ENCODE measurements around the gene FUT8. TPM values are rescaled to one million over a fixed set of nuclear protein-coding genes. Genes with fewer than 3 reads are reported as not detected.

Gene FUT8
- total RNA-seq, 1 donor from 2014 or later = 7.8 TPM

- H3K27me3 ChIP-seq (ENCODE audit: low read depth) = peaks cover 27% of the 10 kb centered on the region
- H3K9me3 ChIP-seq (replicated peaks) = no peaks in the 10 kb centered on the region
- no peak for DNase-seq
- TF ChIP-seq, protein P1, sequence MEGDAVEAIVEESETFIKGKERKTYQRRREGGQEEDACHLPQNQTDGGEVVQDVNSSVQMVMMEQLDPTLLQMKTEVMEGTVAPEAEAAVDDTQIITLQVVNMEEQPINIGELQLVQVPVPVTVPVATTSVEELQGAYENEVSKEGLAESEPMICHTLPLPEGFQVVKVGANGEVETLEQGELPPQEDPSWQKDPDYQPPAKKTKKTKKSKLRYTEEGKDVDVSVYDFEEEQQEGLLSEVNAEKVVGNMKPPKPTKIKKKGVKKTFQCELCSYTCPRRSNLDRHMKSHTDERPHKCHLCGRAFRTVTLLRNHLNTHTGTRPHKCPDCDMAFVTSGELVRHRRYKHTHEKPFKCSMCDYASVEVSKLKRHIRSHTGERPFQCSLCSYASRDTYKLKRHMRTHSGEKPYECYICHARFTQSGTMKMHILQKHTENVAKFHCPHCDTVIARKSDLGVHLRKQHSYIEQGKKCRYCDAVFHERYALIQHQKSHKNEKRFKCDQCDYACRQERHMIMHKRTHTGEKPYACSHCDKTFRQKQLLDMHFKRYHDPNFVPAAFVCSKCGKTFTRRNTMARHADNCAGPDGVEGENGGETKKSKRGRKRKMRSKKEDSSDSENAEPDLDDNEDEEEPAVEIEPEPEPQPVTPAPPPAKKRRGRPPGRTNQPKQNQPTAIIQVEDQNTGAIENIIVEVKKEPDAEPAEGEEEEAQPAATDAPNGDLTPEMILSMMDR (IDR thresholded peaks at IDR 0.05; ENCODE audit: borderline replicate concordance) = no peak
- no peaks in the 10 kb centered on the region for H3K4me1 ChIP-seq
- no peak overlapping the region for H3K27ac ChIP-seq (replicated peaks)
- H3K4me3 ChIP-seq = no peak overlapping the region
- no peaks in the 10 kb centered on the region for H3K36me3 ChIP-seq
- intact Hi-C loops (cut with micrococcal nuclease) = no loop called here
These were observed 374.9 kb downstream of the FUT8 start for GRCh38 chr14:65787461-65787860.

DNA sequence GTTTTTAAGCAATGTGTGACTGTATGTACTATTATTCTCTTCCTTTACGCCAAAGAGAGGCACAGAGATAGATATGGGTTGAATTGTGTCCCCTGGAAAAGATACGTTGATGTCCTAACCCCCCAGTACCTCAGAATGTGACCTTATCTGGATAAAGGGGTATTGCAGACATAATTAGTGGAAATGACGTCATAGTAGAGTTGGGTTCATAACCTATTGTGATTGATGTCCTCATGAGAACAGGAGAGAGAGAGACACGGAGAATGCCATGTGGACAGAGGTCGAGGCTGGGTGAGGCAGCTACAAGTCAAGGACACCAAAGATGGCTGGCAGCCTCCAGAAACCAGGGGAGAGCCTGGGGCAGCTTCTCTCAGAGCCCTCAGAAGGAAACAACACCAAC, 376.3 kb downstream of the FUT8 start:
- DNase-seq = no peak
- no peaks in the 10 kb centered on the region for H3K36me3 ChIP-seq
- no peak overlapping the region for H3K4me3 ChIP-seq
- H3K27ac ChIP-seq (replicated peaks) = no peak overlapping the region
- TF ChIP-seq, protein P1 (IDR thresholded peaks at IDR 0.05; ENCODE audit: borderline replicate concordance) = no peak
- intact Hi-C loops (cut with micrococcal nuclease) = no loop called here
- H3K4me1 ChIP-seq = no peaks in the 10 kb centered on the region
- peaks cover 40% of the 10 kb centered on the region for H3K27me3 ChIP-seq (ENCODE audit: low read depth)
- no peaks in the 10 kb centered on the region for H3K9me3 ChIP-seq (replicated peaks)

- intact Hi-C loops (cut with micrococcal nuclease) = no loop called here
- no peaks in the 10 kb centered on the region for H3K9me3 ChIP-seq (replicated peaks)
- H3K4me3 ChIP-seq = no peak overlapping the region
- H3K36me3 ChIP-seq = no peaks in the 10 kb centered on the region
- no peak for DNase-seq
- H3K27me3 ChIP-seq (ENCODE audit: low read depth) = peaks cover 43% of the 10 kb centered on the region
- H3K27ac ChIP-seq (replicated peaks) = no peak overlapping the region
- H3K4me1 ChIP-seq = no peaks in the 10 kb centered on the region
- TF ChIP-seq, protein P1 (IDR thresholded peaks at IDR 0.05; ENCODE audit: borderline replicate concordance) = no peak
These were observed 376.8 kb downstream of the FUT8 start for GRCh38 chr14:65789363-65789762.

DNA sequence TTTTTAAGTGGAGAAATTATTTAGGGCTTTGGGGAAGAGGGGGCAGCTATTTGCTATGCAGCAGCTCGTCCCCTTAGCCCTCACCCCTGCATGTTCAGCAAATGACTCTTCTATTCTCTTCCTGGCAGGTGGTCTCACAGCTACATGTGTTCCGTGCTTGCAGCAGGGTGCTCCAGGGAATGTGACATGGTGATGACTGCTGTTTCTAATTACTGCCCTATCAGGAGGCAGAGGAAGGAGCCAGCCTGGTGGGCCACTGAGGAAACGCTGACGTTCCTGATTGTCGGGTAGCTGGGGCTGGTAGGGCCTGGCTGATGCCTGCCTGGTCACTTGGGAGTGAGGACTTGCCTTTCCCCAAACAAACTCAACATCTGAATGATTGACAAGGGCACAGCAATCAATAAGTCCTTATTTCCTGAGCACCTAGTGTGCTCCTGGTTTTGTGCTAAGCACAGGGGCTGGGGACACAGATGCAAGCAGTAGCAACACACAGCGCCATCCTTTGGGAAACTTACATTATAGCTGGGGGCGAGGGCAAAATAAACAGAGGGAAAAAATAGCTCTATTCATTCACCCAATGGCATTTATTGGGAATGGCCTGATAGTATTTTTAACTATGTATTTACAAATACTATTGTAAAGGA, 377.8 kb downstream of the FUT8 start:
- Histone ChIP-seq H3K27me3 (ENCODE audit: low read depth) (peaks cover 49% of the 10 kb centered on the region), H3K4me1 (no peaks in the 10 kb centered on the region), H3K36me3 (no peaks in the 10 kb centered on the region), H3K4me3 (no peak overlapping the region), H3K9me3 (replicated peaks) (no peaks in the 10 kb centered on the region), H3K27ac (replicated peaks) (no peak overlapping the region)
- intact Hi-C loops (cut with micrococcal nuclease) = no loop called here
- no peak for DNase-seq
- TF ChIP-seq, protein P1 (IDR thresholded peaks at IDR 0.05; ENCODE audit: borderline replicate concordance) = no peak

DNA sequence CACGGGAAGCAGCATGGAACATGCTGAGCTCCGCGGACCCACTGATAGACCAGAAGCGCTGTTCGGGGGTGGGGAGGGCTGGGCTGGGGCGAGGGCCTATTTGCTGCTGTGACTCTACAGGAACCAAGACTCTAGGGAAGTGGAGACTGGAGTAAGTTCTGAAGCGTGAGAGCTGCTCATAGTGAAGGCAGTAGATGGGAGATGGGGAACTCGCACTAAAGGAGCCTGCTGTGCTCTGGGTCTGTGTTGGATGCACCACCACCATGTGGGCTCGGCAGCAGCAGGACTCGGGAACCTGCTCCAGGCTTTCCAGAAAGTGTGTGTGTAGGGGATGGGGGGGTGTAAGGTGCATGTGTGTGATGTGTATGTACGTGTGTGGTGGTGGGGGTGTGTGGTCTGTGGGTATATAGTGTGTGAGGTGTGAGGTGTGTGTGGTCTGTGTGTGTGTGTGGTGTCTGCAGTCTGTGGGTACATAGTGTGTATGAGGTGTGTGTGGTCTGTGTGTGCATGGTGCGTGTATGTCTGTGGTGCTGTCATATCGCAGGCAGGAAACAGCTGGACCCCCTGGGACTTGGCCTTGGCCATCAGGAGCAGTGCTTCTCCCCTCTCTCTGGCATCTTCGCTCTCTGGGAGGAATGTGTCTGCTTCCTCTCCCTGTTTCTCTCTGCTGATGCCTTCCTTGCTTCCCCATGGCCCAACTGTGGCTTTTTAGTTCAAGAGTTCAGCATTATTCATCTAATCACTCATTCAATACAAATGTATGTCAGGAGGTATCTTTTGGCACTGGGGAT, 378.9 kb downstream of the FUT8 start:
- Histone ChIP-seq H3K9me3 (replicated peaks) (no peaks in the 10 kb centered on the region), H3K4me3 (no peak overlapping the region), H3K4me1 (no peaks in the 10 kb centered on the region), H3K27me3 (ENCODE audit: low read depth) (peaks cover 49% of the 10 kb centered on the region), H3K36me3 (no peaks in the 10 kb centered on the region), H3K27ac (replicated peaks) (no peak overlapping the region)
- no peak for DNase-seq
- intact Hi-C loops (cut with micrococcal nuclease) = no loop called here
- TF ChIP-seq, protein P1 (IDR thresholded peaks at IDR 0.05; ENCODE audit: borderline replicate concordance) = no peak
